HFF-Myc (cell line): Measurements from ENCODE around the gene SLC22A7.
A peak's percentile ranks its signal among the peaks of the same experiment; 100 is the strongest.

Experiments
- DNase-seq: peaks from one replicate; pipeline ENCODE4 v3.0.0-alpha.2; 2011; ENCODE audit warnings: low read depth; ENCODE audit errors: extremely low read depth
- H3K4me3 ChIP-seq: replicated peaks from 2 replicates; pipeline ENCODE4 v1.5.1; 2011; ENCODE audit warnings: low read depth, mild to moderate bottlenecking, control low read depth, low read length
- CTCF ChIP-seq: IDR thresholded peaks from 2 replicates; pipeline ENCODE4 v1.5.1; 2012; ENCODE audit warnings: mild to moderate bottlenecking, low read depth, low read length, control low read depth; ENCODE audit errors: missing control alignments

The SLC22A7 gene

GRCh38 chr6:43303751-43304331 lies 5.8 kb downstream of the SLC22A7 start:
- TF ChIP-seq CTCF, result no peak

DNA sequence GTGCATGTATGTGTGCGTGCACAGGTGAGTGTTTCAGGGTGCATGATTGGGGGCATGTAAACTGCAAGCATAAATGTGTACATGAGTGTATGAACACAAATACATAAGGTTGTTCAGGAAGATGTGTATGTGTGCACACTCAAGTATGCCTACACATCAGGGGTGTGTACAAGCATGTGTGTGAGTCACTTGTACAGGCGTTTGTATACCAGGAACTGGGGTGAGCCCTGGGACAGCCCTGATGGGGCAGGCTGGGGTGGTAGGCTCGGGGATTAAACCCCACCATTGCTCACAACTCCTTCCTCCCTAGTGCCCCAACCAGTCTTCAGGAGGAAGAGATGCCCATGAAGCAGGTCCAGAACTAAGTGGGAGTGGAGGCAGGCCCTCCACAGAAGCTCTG lies 6.3 kb downstream of the SLC22A7 start:
- no peak for TF ChIP-seq CTCF
- no peak for DNase-seq
- H3K4me3 ChIP-seq, result no peak overlapping the region

More at GRCh38 chr6:43303751-43304331, 5.8 kb downstream of the SLC22A7 start:
- no peak overlapping the region for H3K4me3 ChIP-seq
- no peak for DNase-seq

DNA sequence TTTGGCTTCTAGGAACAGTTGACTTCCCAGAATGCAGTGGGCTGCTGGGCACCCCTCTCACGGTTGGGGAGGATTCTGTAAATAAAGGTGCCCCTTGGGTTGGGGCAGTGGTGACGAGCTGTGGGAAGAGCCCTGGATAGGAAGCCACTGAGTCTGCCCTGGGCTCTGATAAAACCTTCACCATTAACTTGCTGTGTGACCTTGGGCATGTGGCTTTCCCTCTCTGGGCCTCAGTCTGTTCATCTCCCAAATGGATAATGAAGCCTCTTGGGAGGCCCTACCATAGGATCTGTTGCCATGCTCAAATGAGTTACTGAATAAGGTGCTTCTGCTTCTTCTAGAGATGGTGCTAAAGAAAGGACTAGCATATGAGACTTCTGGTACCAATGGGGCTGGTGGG lies 6.8 kb downstream of the SLC22A7 start:
- TF ChIP-seq CTCF, result no peak
- no peak for DNase-seq
- H3K4me3 ChIP-seq, result no peak overlapping the region

DNA sequence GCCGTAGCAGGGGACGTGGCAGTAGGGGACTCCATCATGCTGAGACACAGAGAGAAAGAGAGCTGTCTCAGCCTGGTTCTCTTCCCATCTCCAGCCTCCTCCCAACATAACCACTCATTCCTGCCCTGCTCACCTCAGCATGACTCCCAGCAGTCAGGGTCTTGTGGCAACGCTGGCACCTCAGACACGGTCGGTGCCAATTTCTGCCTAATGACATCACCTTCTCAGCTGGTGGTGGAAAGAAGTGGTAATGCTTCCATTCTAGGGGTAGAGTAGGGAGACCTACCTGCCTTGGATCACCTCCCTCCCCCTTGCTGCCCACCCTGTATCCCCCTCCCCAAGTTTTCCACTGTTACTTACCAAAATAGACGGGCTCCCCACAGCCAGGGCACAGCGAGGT lies 8.0 kb downstream of the SLC22A7 start:
- DNase-seq, result no peak
- no peak for TF ChIP-seq CTCF
- H3K4me3 ChIP-seq, result no peak overlapping the region

DNA sequence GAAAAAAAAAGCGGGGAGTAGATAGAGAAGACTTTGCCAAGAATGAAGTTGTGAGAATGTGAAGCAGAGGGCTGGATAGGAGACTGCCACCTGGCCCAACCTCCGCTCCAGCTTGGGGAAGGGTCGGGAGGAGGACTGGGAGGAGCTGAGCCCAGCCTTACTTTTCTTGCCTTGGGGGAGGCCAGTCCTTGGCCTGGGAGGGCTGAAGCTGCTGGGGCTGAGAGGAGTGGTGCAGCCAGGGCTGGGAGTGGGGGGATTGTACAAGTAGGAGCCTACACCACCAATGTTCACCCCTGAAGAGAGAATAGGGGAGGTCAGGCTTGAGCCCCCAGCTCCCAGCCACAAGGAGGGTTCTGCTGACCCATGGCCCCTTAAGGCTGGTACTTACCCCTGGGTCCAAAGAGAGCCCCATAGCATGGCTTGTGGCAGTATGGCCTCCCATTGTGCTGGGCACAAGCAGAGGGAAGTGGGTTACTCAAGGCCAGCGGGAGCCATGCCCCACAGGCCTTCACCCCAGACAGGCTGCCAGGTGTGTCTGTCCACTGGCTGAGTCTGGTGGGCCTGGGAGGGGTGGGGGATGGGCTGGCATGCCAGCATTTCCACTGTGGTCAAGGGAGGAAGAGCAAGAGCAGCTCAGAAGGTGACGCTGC lies 9.5 kb downstream of the SLC22A7 start:
- H3K4me3 ChIP-seq, result no peak overlapping the region
- no peak for DNase-seq
- no peak for TF ChIP-seq CTCF

GRCh38 chr6:43308101-43308989 lies 10.3 kb downstream of the SLC22A7 start, which contains the start of gene CRIP3:
Gene CRIP3 (minus strand): TSS chr6:43308826. CDS start chr6:43308792, 34 bp downstream.
- no peak for DNase-seq
- TF ChIP-seq CTCF, result peak; percentile 6
- peak within 1 kb of the TSS; percentile 23 for H3K4me3 ChIP-seq
